Fibroblast of pulmonary artery (primary cell): Measurements from ENCODE around the gene NUDT14.

Source experiments
- DNase-seq: peaks from one replicate; pipeline ENCODE4 v3.0.0-alpha.2; 2010; ENCODE audit warnings: low read depth
- H3K4me3 ChIP-seq: replicated peaks from 2 replicates; pipeline ENCODE4 v1.5.1; 2011; ENCODE audit warnings: low read depth, mild to moderate bottlenecking, control low read depth, low read length, moderate library complexity
- CTCF ChIP-seq: IDR thresholded peaks from 2 replicates; pipeline ENCODE4 v1.5.1; 2011; ENCODE audit warnings: mild to moderate bottlenecking, control low read depth, low read length, inconsistent platforms; ENCODE audit errors: missing control alignments

Gene NUDT14

GRCh38 chr14:105166571-105167302 lies 14.4 kb downstream of the NUDT14 start:
- no peak overlapping the region for H3K4me3 ChIP-seq
- DNase-seq = no peak

GRCh38 chr14:105165761-105166485 lies 15.2 kb downstream of the NUDT14 start:
- TF ChIP-seq CTCF = no peak
- DNase-seq = no peak
- no peak overlapping the region for H3K4me3 ChIP-seq

More at GRCh38 chr14:105166571-105167302, 14.4 kb downstream of the NUDT14 start:
- TF ChIP-seq CTCF = no peak

GRCh38 chr14:105165134-105165704 lies 15.9 kb downstream of the NUDT14 start:
- H3K4me3 ChIP-seq = no peak overlapping the region

GRCh38 chr14:105163040-105163742 lies 17.9 kb downstream of the NUDT14 start:
- DNase-seq = no peak
- no peak for TF ChIP-seq CTCF
- H3K4me3 ChIP-seq = no peak overlapping the region

More at GRCh38 chr14:105165134-105165704, 15.9 kb downstream of the NUDT14 start:
- DNase-seq = no peak
- no peak for TF ChIP-seq CTCF

- no peak for DNase-seq
- TF ChIP-seq CTCF = no peak
- no peak overlapping the region for H3K4me3 ChIP-seq
Measured at GRCh38 chr14:105162669-105162979, 18.5 kb downstream of the NUDT14 start.

- TF ChIP-seq CTCF = no peak
- DNase-seq = no peak
- H3K4me3 ChIP-seq = no peak overlapping the region
Measured at GRCh38 chr14:105161964-105162668, 19.0 kb downstream of the NUDT14 start.
